Activated T-cell treated with anti-CD3 and anti-CD28 coated beads, Interleukin-2, amount 50 U/mL, for 4 hours (primary cell): ENCODE measurements around the gene CHMP2B. TPM values are rescaled to one million over a fixed set of nuclear protein-coding genes. Genes with fewer than 3 reads are reported as not detected.
A peak's percentile ranks its signal among the peaks of the same experiment; 100 is the strongest.

Experiments used
- ATAC-seq, 2 donors: fragments of 200-7000 bp; cut with Tn5 transposase; one replicate each; pipeline ENCODE4 v1.10.0; 2021
- DNase-seq: peaks from one replicate; pipeline ENCODE4 v3.0.0-alpha.2; 2020
- H3K27me3 Mint-ChIP-seq: one replicate; pipeline ENCODE4 v1.8.0; 2021; ENCODE audit warnings: low read depth, mixed read lengths
- H3K36me3 Mint-ChIP-seq: one replicate; pipeline ENCODE4 v1.8.0; 2022; ENCODE audit warnings: mixed read lengths; ENCODE audit not compliant: insufficient read depth
- H3K4me1 Mint-ChIP-seq: one replicate; pipeline ENCODE4 v1.8.0; 2021; ENCODE audit warnings: low read depth, mixed read lengths
- H3K4me3 Mint-ChIP-seq: one replicate; pipeline ENCODE4 v1.8.0; 2021; ENCODE audit warnings: mild to moderate bottlenecking, moderate library complexity, mixed read lengths
- H3K9me3 Mint-ChIP-seq: one replicate; pipeline ENCODE4 v1.8.0; 2021; ENCODE audit warnings: mixed read lengths
- total RNA-seq, 3 donors: library from RNA; stranded (reverse); gene quantifications; one replicate each; pipeline ENCODE4 v1.2.1, GENCODE V29; 2021

The CHMP2B gene, protein sequence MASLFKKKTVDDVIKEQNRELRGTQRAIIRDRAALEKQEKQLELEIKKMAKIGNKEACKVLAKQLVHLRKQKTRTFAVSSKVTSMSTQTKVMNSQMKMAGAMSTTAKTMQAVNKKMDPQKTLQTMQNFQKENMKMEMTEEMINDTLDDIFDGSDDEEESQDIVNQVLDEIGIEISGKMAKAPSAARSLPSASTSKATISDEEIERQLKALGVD
- total RNA-seq = 10 to 100 TPM; 32.4 to 40.0 (median 38.1) TPM

DNA sequence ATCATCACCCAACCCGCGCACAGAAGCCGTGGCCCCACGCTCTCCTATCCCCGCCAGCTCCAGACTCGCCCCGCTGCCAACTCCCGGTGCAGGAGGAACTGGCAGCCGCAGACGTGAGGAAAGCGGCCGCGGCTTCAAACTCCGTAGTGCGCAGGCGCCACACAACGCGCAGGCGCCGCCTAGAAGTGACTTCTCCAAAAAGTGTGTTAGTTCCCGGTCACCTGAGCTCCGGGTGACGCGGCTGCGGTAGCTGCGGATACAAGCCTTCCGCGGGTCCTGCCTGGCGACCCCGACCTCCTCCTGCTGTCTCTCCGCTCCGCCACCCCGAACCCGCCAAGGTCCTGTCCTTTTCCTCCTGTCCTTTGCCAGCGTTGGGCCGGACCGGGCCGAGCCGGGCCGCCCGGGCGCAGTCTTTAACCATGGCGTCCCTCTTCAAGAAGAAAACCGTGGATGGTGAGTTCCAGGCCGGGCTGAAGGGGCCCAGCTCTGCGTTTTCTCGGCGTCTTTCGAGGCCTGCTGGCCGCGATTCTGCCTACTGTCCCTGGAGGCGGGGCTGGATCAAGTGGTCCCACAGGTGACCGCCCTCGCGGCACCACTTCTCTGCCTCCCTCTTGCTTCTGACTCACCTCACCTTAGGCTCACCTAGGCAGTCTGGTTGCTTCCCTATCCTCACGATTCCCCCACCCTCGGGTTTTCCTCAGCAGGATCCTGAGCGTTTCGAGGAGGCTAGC, at the start of gene CHMP2B:
TSS of gene CHMP2B (plus strand) at position 206 of the 731 bp plus-strand sequence. CDS start at position 420, 214 bp downstream.
- H3K4me3 Mint-ChIP-seq = peak within 1 kb of the TSS; percentile 98
- DNase-seq = peak; percentile 90
- peaks cover 18% of the 10 kb centered on the region for H3K27me3 Mint-ChIP-seq
- H3K4me1 Mint-ChIP-seq = peaks cover 37% of the 10 kb centered on the region
- ATAC-seq = peak; percentile 94
- peaks cover 6% of the 10 kb centered on the region for H3K36me3 Mint-ChIP-seq
- H3K9me3 Mint-ChIP-seq = no peaks in the 10 kb centered on the region

DNA sequence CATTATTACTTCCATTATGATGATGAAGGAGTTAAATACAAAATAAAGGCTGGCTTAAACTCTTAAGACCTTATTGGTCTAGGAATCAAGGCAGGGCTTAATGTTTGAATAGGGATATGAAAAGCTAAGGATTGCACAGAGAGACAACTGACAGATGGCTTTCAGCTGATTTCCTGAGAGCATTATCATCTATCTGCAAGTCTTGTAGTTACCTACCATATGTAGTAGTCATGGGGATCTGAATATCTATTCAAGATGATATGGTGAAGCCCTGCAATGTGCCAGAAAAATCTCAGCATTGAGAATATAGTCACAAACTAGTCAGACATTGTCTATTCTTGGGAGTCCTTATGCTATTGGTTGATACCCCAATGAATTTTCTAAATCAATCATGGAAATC, 47.5 kb upstream of the CHMP2B start:
- Mint-ChIP-seq H3K27me3 (peaks cover 7% of the 10 kb centered on the region), H3K9me3 (no peaks in the 10 kb centered on the region), H3K4me1 (no peaks in the 10 kb centered on the region), H3K4me3 (no peak overlapping the region), H3K36me3 (no peaks in the 10 kb centered on the region)
- ATAC-seq = no peak
- no peak for DNase-seq

DNA sequence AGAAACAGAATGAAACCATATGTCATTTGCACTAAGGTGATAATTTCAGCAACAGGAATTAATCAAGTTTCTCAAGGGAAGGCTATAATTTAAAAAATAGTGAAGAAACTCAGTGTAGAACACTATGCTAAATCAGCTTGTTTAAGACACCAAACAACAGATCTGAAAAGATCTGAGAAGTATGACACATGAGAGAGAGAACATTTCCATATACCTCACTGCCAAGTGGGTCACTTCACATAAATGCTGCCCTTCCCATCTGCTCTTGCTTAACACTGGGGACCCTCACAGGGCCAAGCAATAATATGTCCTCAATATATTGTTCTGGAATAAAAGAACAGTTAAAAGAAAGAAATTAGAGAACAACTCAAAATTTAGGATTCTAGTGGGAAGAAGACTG, 45.6 kb upstream of the CHMP2B start:
- H3K36me3 Mint-ChIP-seq = no peaks in the 10 kb centered on the region
- peaks cover 6% of the 10 kb centered on the region for H3K27me3 Mint-ChIP-seq
- no peaks in the 10 kb centered on the region for H3K4me1 Mint-ChIP-seq

DNA sequence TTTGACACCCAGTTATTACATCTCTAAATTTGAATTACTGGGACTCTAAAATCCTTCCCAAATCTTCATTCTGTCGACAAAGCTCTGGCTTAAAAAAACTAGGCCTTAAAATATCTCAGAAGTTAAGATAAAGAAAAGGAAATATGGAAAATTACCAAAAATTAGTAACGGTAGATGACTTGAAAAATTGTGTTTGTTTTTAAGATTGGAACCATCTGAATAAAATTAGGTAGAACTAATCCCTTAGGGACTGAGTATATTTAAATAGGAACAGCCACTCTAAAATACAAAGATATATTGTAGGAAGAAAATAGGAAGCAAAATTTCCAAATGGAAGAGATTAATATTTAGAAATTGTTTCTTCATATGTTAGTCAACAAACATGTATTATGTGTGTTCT, 45.1 kb upstream of the CHMP2B start:
- Mint-ChIP-seq H3K27me3 (peaks cover 3% of the 10 kb centered on the region), H3K4me1 (no peaks in the 10 kb centered on the region), H3K9me3 (no peaks in the 10 kb centered on the region), H3K4me3 (no peak overlapping the region), H3K36me3 (no peaks in the 10 kb centered on the region)
- ATAC-seq (no peak), DNase-seq (no peak)

More for the DNA sequence above, 45.6 kb upstream of the CHMP2B start:
- Mint-ChIP-seq H3K9me3 (no peaks in the 10 kb centered on the region), H3K4me3 (no peak overlapping the region)
- ATAC-seq = no peak
- DNase-seq = no peak

DNA sequence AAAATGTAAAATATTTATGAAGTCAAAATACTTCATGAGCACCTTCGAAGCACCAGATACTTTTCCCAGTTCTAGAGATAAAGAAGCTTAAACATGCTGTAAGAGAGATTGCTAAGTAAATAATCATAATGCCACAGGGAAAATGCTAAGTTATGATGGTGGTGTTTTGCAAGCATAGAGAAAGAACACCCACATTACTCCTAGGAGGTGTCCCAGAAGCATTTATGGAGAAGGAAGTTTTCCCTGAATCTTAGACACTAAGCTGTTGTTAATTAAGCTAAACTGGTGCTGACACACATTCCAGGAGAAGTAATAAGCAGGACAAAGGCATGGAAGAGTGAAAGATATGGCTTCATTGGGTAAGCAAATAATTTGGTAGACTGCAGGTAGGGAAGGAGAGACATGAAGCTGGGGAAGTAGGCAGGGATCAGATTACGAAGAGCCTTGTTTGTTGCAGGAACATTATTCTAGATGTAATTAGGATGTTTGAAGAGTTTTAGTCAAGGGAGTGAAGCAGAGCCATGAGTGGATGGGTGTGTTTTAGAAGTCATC, 40.4 kb upstream of the CHMP2B start:
- Mint-ChIP-seq H3K36me3 (no peaks in the 10 kb centered on the region), H3K27me3 (peaks cover 5% of the 10 kb centered on the region), H3K4me3 (no peak overlapping the region), H3K9me3 (no peaks in the 10 kb centered on the region), H3K4me1 (no peaks in the 10 kb centered on the region)
- DNase-seq (no peak), ATAC-seq (no peak)

DNA sequence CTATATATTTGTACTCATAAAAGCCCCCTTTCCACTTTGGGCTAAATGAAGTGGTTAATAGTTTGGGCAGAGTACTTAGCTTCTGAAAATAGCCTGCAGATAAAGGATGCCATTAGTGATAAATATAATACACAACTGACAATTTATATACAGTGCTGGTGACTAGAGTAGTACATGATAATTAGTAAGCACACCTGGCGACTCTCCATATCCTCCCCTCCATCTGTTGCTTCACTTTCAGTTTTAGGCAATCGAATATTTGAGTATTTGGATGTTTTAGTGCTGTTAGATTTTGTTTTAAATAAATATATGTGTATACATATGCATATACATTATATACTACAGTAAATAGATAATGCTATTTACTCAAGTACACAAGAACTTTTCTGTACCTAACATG, 35.9 kb upstream of the CHMP2B start:
- Mint-ChIP-seq H3K9me3 (peaks cover 9% of the 10 kb centered on the region), H3K4me1 (no peaks in the 10 kb centered on the region), H3K27me3 (peaks cover 5% of the 10 kb centered on the region), H3K36me3 (no peaks in the 10 kb centered on the region), H3K4me3 (no peak overlapping the region)
- DNase-seq = no peak
- ATAC-seq = no peak

DNA sequence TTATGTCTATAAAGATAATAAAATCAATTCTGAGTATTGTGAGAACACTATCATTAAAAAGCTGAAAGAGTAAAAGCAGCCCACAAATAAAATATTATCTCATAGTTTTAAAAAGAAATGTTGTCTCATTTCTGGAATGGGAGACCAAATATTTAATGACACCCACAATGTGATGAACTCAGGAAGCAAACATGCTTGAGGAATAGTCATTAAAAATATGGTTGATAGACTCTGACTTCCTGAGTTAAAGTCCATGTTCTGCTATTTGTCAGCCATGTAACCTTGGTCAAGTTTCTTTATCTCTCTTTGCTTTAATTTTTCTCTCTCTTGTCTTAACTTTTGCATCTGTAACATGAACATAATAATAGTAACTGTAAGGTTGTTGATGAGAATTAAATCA, 35.5 kb upstream of the CHMP2B start:
- Mint-ChIP-seq H3K36me3 (no peaks in the 10 kb centered on the region), H3K9me3 (peaks cover 13% of the 10 kb centered on the region), H3K27me3 (peaks cover 5% of the 10 kb centered on the region), H3K4me3 (no peak overlapping the region), H3K4me1 (no peaks in the 10 kb centered on the region)
- DNase-seq = no peak
- no peak for ATAC-seq

DNA sequence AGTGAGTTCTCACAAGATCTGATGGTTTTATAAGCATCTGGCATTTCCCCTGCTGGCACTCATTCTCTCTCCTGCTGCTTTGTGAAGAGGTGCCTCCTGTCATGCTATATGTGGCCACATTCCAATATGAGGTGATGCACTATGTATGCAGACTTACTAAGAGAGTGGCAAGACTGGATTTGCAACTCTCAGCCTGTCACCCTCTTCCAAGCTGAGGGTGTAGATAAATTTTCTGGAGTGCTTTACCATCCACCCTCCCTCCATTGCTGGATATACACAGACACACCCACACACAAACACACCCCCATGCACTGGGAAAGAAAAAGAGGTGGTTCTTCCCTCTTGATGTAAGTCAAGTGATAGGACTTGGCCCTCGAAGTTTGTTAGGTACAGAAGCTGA, 30.2 kb upstream of the CHMP2B start:
- Mint-ChIP-seq H3K27me3 (peaks cover 4% of the 10 kb centered on the region), H3K9me3 (peaks cover 18% of the 10 kb centered on the region), H3K4me1 (no peaks in the 10 kb centered on the region), H3K36me3 (no peaks in the 10 kb centered on the region), H3K4me3 (no peak overlapping the region)
- ATAC-seq = no peak
- no peak for DNase-seq

DNA sequence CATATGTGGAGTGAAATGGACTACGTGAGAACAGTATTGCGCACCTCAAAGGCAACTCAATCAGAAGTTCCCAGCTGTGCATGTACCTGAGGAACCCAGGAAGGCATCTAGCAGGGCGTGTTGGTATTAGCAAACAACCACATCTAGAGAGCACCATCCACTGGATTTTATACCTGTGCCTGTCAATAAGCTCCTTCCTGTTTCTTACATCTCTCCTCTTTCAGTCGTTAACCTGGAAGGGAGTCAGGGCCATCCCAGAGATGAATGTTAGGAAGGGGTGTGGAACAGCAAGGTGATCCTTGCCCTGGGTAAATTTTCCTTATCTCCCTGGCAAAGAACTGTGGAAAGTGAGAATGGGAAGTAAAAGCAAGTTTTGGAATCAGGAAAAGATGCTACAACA, 29.6 kb upstream of the CHMP2B start:
- Mint-ChIP-seq H3K4me1 (no peaks in the 10 kb centered on the region), H3K4me3 (no peak overlapping the region), H3K27me3 (peaks cover 6% of the 10 kb centered on the region), H3K9me3 (peaks cover 18% of the 10 kb centered on the region), H3K36me3 (no peaks in the 10 kb centered on the region)
- DNase-seq (no peak), ATAC-seq (no peak)

DNA sequence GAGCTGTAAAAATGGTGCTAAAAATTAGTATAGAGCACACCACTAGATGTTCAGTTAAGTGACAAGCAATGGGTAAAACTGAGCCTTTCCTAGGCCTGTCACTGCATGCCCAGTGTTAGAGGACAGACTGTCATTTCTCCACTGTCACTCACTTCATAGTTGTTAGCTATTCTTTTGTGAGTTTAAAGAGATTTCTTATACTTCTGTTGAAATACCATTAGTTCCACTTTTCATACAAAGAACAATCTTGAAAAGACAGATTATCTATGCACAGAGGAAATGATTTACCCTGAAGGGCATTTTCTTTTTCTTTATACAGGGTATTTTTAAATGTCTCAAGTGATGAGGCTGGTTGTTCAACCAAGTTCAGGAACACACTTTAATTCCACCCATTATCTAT, 28.3 kb upstream of the CHMP2B start:
- DNase-seq = no peak
- no peak for ATAC-seq
- H3K36me3 Mint-ChIP-seq = no peaks in the 10 kb centered on the region
- no peak overlapping the region for H3K4me3 Mint-ChIP-seq
- peaks cover 18% of the 10 kb centered on the region for H3K9me3 Mint-ChIP-seq
- H3K27me3 Mint-ChIP-seq = peaks cover 9% of the 10 kb centered on the region
- H3K4me1 Mint-ChIP-seq = no peaks in the 10 kb centered on the region

DNA sequence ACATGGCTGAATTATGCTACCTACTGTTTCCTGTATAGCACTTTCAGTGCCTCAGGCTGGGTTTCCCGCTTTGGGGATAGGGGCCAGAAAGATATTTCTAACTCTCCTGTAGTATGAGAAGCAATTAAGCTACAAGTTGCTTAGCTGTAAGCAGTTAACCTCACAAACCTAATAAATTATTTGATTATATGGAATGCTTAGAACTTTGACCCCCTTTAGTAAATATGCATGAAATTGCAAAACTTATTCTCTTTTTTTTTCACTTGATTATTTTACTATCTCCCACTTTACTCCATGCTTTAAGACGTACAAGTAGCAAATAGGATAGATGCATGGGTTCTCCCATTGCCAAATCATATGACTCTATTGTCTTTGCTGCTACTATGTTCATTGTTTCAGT, 27.5 kb upstream of the CHMP2B start:
- Mint-ChIP-seq H3K9me3 (peaks cover 17% of the 10 kb centered on the region), H3K27me3 (peaks cover 9% of the 10 kb centered on the region), H3K4me3 (no peak overlapping the region), H3K36me3 (no peaks in the 10 kb centered on the region), H3K4me1 (no peaks in the 10 kb centered on the region)
- no peak for ATAC-seq
- no peak for DNase-seq

DNA sequence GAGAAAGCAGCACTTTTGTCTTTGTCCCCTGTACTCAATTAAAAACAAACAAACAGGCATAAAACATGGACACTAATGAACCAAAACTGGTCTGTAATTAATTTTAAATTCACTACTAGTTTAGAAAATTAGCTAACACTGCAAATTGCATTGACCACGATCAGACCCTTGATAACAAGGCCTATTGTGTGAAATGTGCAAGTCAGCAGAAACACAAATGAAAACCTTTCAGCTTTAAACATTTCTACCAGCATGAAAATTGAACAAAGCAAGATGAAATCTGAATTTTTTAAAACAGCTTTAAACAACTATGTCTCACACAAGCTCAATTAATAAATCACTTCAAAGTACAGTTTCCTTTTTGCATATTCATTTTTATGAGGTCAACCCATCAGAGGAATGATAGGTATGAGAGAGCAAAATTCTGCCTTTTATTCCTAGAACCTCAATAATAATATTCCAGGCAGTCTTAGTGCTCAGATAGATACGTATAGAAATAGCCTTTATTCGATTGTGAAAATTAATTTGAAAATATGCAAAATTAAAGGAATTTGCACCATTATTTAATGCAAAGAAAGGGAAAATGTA, 27.0 kb upstream of the CHMP2B start:
- Mint-ChIP-seq H3K27me3 (peaks cover 11% of the 10 kb centered on the region), H3K9me3 (peaks cover 12% of the 10 kb centered on the region), H3K36me3 (no peaks in the 10 kb centered on the region), H3K4me1 (no peaks in the 10 kb centered on the region), H3K4me3 (no peak overlapping the region)
- DNase-seq (no peak), ATAC-seq (no peak)

DNA sequence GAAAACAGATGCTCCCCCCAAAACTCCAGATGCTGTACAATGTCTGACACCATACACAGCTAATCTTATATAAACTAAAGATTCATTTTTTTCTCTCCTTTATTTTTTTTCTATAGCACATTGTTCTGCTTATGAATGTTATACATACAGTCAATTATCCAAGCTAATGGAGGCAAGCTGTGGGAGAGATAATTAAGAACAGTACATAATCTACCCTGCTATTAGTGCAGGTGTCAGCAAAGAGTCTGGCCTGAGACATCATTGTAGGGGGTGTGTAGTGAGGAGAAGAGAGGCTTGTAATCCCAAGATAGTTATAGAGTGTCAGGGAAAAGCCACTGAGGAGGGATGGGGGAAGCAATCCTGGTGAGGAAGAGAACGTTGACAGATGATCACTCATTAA, 25.4 kb upstream of the CHMP2B start:
- Mint-ChIP-seq H3K27me3 (peaks cover 11% of the 10 kb centered on the region), H3K9me3 (peaks cover 4% of the 10 kb centered on the region), H3K4me1 (no peaks in the 10 kb centered on the region), H3K36me3 (no peaks in the 10 kb centered on the region), H3K4me3 (no peak overlapping the region)
- DNase-seq (no peak), ATAC-seq (no peak)

DNA sequence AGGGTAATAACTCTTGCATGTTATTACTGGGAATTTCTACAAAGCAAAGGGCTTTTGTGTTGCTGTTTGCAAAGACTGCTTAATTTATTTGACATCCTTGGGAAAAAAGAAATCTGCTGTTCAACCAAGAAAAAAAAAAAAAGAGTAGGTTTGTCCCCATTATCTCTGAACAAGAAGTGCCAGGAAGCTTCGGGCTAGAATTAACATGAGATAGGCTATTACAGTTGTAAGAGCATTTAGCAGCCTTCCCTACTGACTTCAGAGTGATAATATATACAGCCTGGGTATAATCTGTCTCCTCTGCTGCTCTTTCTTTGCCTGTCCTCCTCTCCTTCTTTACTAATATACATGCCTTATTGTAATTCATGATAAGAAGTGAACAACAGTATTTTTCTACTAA, 23.3 kb upstream of the CHMP2B start:
- ATAC-seq = no peak
- no peak overlapping the region for H3K4me3 Mint-ChIP-seq
- H3K27me3 Mint-ChIP-seq = peaks cover 11% of the 10 kb centered on the region
- no peaks in the 10 kb centered on the region for H3K9me3 Mint-ChIP-seq
- DNase-seq = no peak
- no peaks in the 10 kb centered on the region for H3K36me3 Mint-ChIP-seq
- no peaks in the 10 kb centered on the region for H3K4me1 Mint-ChIP-seq

DNA sequence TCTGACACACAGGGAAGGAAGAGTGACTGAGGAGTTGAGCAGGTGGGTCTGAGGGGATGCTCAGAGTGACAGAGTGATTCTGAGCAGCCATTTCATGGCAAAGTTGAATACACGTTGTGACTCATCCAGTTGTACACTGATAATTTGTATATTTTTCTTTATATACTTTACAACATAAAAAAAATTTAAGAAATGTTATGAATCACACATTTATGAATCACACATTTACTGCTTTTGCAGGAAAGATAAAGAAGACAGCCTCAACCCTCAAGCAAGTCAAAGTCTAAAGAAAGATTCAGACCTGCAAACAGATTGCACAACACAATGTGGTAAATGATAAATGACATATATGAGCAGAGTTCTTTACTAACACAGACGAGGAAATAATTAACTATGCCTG, 21.0 kb upstream of the CHMP2B start:
- DNase-seq = no peak
- peak; percentile 63 to 71 for ATAC-seq
- Mint-ChIP-seq H3K9me3 (no peaks in the 10 kb centered on the region), H3K36me3 (no peaks in the 10 kb centered on the region), H3K4me1 (no peaks in the 10 kb centered on the region), H3K27me3 (peaks cover 12% of the 10 kb centered on the region), H3K4me3 (no peak overlapping the region)
